Right lobe of liver (tissue), 6 donors: ENCODE data around the gene MOCS2. TPM values are rescaled to one million over a fixed set of nuclear protein-coding genes. Genes with fewer than 3 reads are reported as not detected.
"Not testable (repeated sequence)": the region's sequence is repeated elsewhere in the genome, so short reads cannot be mapped to it uniquely, and the experiment has no call there.

ENCODE experiments used
- ATAC-seq, 4 donors: fragments of 200-7000 bp; cut with Tn5 transposase; one replicate each; pipeline ENCODE4 v1.9.1; 2020; ENCODE audit warnings: mild to moderate bottlenecking in 4 of 4, moderate library complexity in 4 of 4
- DNase-seq, 3 donors: peaks; one replicate each; pipeline ENCODE4 v3.0.0-alpha.2; 2020
- H3K27ac ChIP-seq, 3 donors: fragments of 200-600 bp; one replicate each; pipeline ENCODE4 v1.8.0; 2022
- H3K27me3 ChIP-seq, 2 donors: fragments of 200-600 bp; one replicate each; pipeline ENCODE4 v1.8.0; 2022
- H3K36me3 ChIP-seq, 4 donors: fragments of 200-600 bp; sonication (generic) in 1 of 4; one replicate each; pipeline versions ENCODE4 v1.5.1 to v1.8.0; 2017 to 2022; ENCODE audit warnings: control low read depth in 1 of 4
- H3K4me1 ChIP-seq, 4 donors: fragments of 200-600 bp; sonication (generic) in 1 of 4; one replicate each; pipeline versions ENCODE4 v1.5.1 to v1.8.0; 2017 to 2022; ENCODE audit warnings: control low read depth in 1 of 4
- H3K4me3 ChIP-seq, 3 donors: fragments of 200-600 bp; one replicate each; pipeline ENCODE4 v1.8.0; 2022
- H3K9me3 ChIP-seq, 4 donors: fragments of 200-600 bp; sonication (generic) in 1 of 4; one replicate each; pipeline versions ENCODE4 v1.5.1 to v1.8.0; 2017 to 2022; ENCODE audit warnings: control low read depth in 1 of 4
- POLR2A ChIP-seq: fragments of 450-650 bp; IDR thresholded peaks from one replicate; pipeline ENCODE4 v1.6.1; 2017; ENCODE audit warnings: antibody characterized with exemption, mild to moderate bottlenecking
- WGBS: methylation state at CpG from one replicate; pipeline ENCODE4 v1.1.6; 2018; ENCODE audit warnings: low coverage, low lambda C conversion rate; ENCODE audit not compliant: insufficient coverage; ENCODE audit errors: missing lambda C conversion rate; 5-methylcytosine and 5-hydroxymethylcytosine counted together
- intact Hi-C, 2 donors: fragments of 100-400 bp; cut with DNase I; formaldehyde crosslinking; loops; one replicate each; pipeline versions ENCODE4 v1.11.2 to v1.14.1; 2022
- total RNA-seq, 6 experiments: library from RNA; depleted of rRNA in 2 of 6; stranded (reverse); fragments of >200 nt in 2 of 6; fragmentation: NEBNext Ultra II Directional in 3 of 6; extraction: Animal tissue kit (Norgen Biotek cat#: 25700) in 3 of 6; gene quantifications; one replicate each; pipeline versions ENCODE4 v1.1.0 to v1.2.4, GENCODE V29; 2016 to 2023
- TF ChIP-seq, protein P1 (sequence below), 4 donors: fragments of 200-600 bp in 3 of 4; fragments of 450-650 bp in 1 of 4; IDR thresholded peaks; one replicate each; pipeline versions ENCODE4 v1.5.1 to v1.8.0; 2016 to 2022; ENCODE audit warnings: antibody characterized with exemption in 4 of 4, mild to moderate bottlenecking in 2 of 4
- donor health status: DM: no; HTN: yes; CAD: no.
- donor health status: DM: no; HTN: no; CAD: no.
- donor health status: DM: no; HTN: no; CAD: no.
- donor health status: DM: no; HTN: yes; CAD: no.
- donor health status: DM: no; HTN: yes; CAD: no.

MOCS2 gene
- total RNA-seq, 6 experiments from 2014 or later = 34.8 to 65.0 (median 44.6) TPM

DNA sequence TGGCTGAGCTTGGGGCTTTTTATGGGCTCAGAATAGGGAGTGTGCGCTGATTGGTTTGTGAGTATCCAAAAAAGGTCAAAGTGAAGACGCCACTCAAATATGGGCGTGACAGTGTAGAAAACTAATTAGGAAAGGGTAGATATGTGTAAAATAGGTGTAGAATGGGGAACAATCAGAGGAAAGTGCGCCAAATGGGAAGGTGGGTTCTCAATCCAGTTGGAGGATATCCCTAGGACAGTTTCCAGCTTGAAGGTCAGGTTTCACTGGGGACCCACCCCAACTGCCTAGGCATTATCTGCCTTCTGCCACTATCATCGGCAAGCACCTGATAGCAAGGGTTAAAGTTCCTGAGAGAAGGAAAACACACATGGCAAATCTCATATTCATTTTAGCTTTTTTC, 9.3 kb upstream of the MOCS2 start:
- Histone ChIP-seq H3K4me3 (no peak overlapping the region), H3K4me1 (peaks cover 0 to 3% (median 0%) of the 10 kb centered on the region in 4 donors), H3K9me3 (no peaks in the 10 kb centered on the region), H3K36me3 (no peaks in the 10 kb centered on the region), H3K27ac (no peak overlapping the region), H3K27me3 (no peaks in the 10 kb centered on the region)
- intact Hi-C loops = no loop called here
- 69% methylated on average over 5 of the region's 5 CpGs for WGBS
- no peak for TF ChIP-seq POLR2A
- TF ChIP-seq, protein P1, sequence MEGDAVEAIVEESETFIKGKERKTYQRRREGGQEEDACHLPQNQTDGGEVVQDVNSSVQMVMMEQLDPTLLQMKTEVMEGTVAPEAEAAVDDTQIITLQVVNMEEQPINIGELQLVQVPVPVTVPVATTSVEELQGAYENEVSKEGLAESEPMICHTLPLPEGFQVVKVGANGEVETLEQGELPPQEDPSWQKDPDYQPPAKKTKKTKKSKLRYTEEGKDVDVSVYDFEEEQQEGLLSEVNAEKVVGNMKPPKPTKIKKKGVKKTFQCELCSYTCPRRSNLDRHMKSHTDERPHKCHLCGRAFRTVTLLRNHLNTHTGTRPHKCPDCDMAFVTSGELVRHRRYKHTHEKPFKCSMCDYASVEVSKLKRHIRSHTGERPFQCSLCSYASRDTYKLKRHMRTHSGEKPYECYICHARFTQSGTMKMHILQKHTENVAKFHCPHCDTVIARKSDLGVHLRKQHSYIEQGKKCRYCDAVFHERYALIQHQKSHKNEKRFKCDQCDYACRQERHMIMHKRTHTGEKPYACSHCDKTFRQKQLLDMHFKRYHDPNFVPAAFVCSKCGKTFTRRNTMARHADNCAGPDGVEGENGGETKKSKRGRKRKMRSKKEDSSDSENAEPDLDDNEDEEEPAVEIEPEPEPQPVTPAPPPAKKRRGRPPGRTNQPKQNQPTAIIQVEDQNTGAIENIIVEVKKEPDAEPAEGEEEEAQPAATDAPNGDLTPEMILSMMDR (IDR thresholded peaks at IDR 0.05) = no peak
- ATAC-seq (no peak), DNase-seq (no peak)

DNA sequence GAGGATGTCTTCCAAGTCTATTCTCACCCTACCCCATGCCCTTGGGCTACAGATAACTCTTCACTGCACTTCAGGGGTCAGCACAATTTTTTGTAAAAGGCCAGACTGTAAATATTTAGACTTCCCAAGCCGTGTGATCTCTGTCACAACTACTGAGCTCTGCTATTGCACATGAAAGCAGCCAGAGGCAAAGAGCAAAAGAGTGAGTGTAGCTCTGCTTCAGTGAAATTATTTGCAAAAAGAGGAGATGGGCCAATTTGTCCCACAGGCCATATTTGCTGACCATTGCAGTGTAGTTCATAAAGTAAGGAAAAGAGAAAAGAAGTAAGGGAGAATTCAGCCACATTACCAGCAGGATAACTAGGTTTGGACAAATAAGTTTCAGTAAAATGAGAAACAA, 7.0 kb upstream of the MOCS2 start:
- Histone ChIP-seq H3K36me3 (no peaks in the 10 kb centered on the region), H3K27me3 (no peaks in the 10 kb centered on the region), H3K4me3 (no peak overlapping the region), H3K4me1 (peaks cover 0 to 9% (median 2%) of the 10 kb centered on the region in 4 donors), H3K9me3 (no peaks in the 10 kb centered on the region), H3K27ac (no peak overlapping the region)
- DNase-seq (no peak), ATAC-seq (peak in 3 of 4 donors; percentile 37 to 65 (median 43))
- 8% methylated on average over 1 of the region's 1 CpG for WGBS
- intact Hi-C loops = no loop called here
- no peak for TF ChIP-seq POLR2A
- TF ChIP-seq, protein P1 (IDR thresholded peaks at IDR 0.05) = no peak

DNA sequence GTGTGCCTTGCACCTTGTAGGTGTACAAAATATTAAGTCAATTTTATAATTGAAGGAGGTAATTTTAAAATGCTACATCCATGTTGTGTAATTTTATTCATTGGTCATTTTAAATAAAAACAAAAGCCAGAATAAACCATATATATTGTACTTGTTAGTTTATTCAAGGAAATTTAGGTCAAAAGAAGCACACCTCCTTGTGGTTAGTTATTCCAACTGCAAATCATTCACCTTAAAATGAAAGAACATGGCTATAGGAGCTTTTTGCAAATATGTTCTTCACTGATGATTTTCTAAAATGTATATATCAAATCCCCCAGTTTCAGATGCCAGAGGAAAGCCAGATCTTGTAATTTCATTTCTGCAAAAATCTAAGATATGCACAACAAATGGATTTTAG, 5.4 kb upstream of the MOCS2 start:
- Histone ChIP-seq H3K36me3 (no peaks in the 10 kb centered on the region), H3K4me1 (peaks cover 0 to 9% (median 2%) of the 10 kb centered on the region in 4 donors), H3K27ac (no peak overlapping the region), H3K4me3 (no peak overlapping the region), H3K27me3 (no peaks in the 10 kb centered on the region), H3K9me3 (no peaks in the 10 kb centered on the region)
- no peak for TF ChIP-seq POLR2A
- TF ChIP-seq, protein P1 (IDR thresholded peaks at IDR 0.05) = peak in 2 of 4 donors; percentile 9 to 17
- ATAC-seq (no peak), DNase-seq (no peak)
- intact Hi-C loops = no loop called here

DNA sequence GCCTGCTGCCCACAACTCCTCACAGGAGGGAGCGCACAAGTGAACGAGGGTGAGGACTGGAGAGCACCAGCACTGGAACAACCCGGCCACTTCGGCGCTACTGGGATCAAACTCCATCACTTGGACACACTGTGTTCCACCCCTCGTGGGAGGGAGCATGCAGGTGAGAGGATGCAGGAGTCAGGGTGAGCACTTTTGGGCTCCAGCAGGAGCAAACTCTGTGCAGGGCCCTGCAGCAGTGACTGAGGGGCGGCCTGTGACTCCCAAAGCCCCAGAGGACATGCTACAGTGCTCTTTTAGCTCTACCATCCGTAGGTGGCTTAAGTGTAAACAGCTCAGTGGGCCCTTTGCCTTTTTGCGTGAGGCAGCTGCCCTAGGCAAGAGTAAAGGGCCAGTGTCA, 4.4 kb upstream of the MOCS2 start:
- WGBS = 76% methylated on average over 2 of the region's 9 CpGs
- no peaks in the 10 kb centered on the region for H3K9me3 ChIP-seq
- intact Hi-C loops = no loop called here
- no peak overlapping the region for H3K27ac ChIP-seq
- no peaks in the 10 kb centered on the region for H3K36me3 ChIP-seq
- H3K4me3 ChIP-seq = no peak overlapping the region
- H3K27me3 ChIP-seq = no peaks in the 10 kb centered on the region
- ATAC-seq = no peak
- no peak for TF ChIP-seq POLR2A
- TF ChIP-seq, protein P1 (IDR thresholded peaks at IDR 0.05) = no peak
- peaks cover 0 to 9% (median 2%) of the 10 kb centered on the region in 4 donors for H3K4me1 ChIP-seq
- no peak for DNase-seq

DNA sequence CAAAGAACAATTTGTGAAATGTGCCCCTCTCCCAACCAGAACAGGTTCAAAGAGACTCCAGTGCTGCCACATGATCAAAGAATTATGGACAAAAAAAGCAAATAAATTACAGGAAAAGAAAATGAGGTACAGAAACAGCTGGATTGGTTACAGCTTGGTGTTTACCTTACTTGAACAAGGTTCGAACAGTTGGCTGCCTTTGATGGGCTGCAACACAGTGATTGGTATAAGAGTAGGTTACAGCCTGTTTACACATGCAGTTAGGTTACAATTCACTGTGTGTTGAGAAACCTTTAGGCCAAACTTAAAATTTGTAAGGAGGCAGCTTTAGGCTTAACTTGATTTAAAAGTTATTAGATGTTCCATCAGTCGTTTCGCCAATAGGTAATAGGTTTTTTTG, 3.4 kb upstream of the MOCS2 start:
- peak; percentile 41 to 67 (median 56) for ATAC-seq
- TF ChIP-seq, protein P1 (IDR thresholded peaks at IDR 0.05) = no peak
- TF ChIP-seq POLR2A = no peak
- Histone ChIP-seq H3K4me3 (no peak overlapping the region), H3K27ac (peak overlapping the region in 2 of 3 donors; percentile 42 to 71), H3K27me3 (no peaks in the 10 kb centered on the region), H3K36me3 (no peaks in the 10 kb centered on the region), H3K4me1 (peaks cover 0 to 17% (median 6%) of the 10 kb centered on the region in 4 donors), H3K9me3 (no peaks in the 10 kb centered on the region)
- DNase-seq = peak in 1 of 3 donors; percentile 69
- intact Hi-C loops = no loop called here
- 61% methylated on average over 3 of the region's 3 CpGs for WGBS

DNA sequence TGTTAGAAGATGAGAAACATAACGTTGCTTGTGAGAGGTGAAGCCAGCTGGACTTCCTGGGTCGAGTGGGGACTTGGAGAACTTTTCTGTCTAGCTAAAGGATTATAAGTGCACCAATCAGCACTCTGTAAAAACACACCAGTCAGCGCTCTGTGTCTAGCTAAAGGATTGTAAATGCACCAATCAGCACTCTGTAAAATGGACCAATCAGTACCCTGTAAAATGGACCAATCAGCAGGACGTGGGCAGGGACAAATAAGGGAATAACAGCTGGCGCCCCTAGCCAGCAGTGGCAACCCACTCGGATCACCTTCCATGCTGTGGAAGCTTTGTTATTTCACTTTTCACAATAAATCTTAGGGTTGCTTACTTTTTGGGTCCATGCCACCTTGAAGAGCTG, 2.8 kb upstream of the MOCS2 start:
- H3K36me3 ChIP-seq, intact Hi-C loops, H3K9me3 ChIP-seq, ATAC-seq, H3K4me3 ChIP-seq, DNase-seq, H3K27me3 ChIP-seq: not testable (repeated sequence)
- WGBS = 73% methylated on average over 4 of the region's 6 CpGs
- peaks cover 0 to 18% (median 9%) of the 10 kb centered on the region in 4 donors for H3K4me1 ChIP-seq
- peak overlapping the region in 2 of 3 donors; percentile 42 to 71 for H3K27ac ChIP-seq
